ENCODE data around the gene VWA1.
A peak's percentile ranks its signal among the peaks of the same experiment; 100 is the strongest.
"Not testable (repeated sequence)": the region's sequence is repeated elsewhere in the genome, so short reads cannot be mapped to it uniquely, and the experiment has no call there.

Gene VWA1

GRCh38 chr1:1424707-1425106 is 10.8 kb upstream of the VWA1 start:
- DNase-seq = no peak

GRCh38 chr1:1425426-1425752 is 10.1 kb upstream of the VWA1 start:
- no peak for DNase-seq

- DNase-seq = peak; percentile 31
Measured at GRCh38 chr1:1425753-1426495, 9.6 kb upstream of the VWA1 start.

GRCh38 chr1:1426496-1427105 is 8.9 kb upstream of the VWA1 start:
- peak; percentile 62 for DNase-seq

- peak; percentile 50 for DNase-seq
Measured at GRCh38 chr1:1427106-1427819, 8.2 kb upstream of the VWA1 start.

GRCh38 chr1:1427820-1428148 is 7.7 kb upstream of the VWA1 start:
- DNase-seq = no peak

GRCh38 chr1:1428174-1428573 is 7.3 kb upstream of the VWA1 start:
- DNase-seq = no peak

- not testable (repeated sequence) for DNase-seq
Measured at GRCh38 chr1:1428967-1429366, 6.5 kb upstream of the VWA1 start.

GRCh38 chr1:1429671-1430073 is 5.8 kb upstream of the VWA1 start:
- no peak for DNase-seq

GRCh38 chr1:1430114-1430982 is 5.1 kb upstream of the VWA1 start:
- peak; percentile 82 for DNase-seq

- DNase-seq = peak; percentile 44
Measured at GRCh38 chr1:1430992-1431844, 4.3 kb upstream of the VWA1 start.

GRCh38 chr1:1431845-1432273 is 3.6 kb upstream of the VWA1 start:
- DNase-seq = no peak

GRCh38 chr1:1432274-1432950 is 3.1 kb upstream of the VWA1 start:
- peak; percentile 65 for DNase-seq

GRCh38 chr1:1432951-1433803 is 2.3 kb upstream of the VWA1 start:
- peak; percentile 85 for DNase-seq

- DNase-seq = no peak
Measured at GRCh38 chr1:1433804-1434130, 1.7 kb upstream of the VWA1 start.

- DNase-seq = no peak
Measured at GRCh38 chr1:1434131-1434823, 1.2 kb upstream of the VWA1 start.

- DNase-seq = no peak
Measured at GRCh38 chr1:1434824-1435105, 725 bp upstream of the VWA1 start.

GRCh38 chr1:1435911-1436629 is 580 bp downstream of the VWA1 start:
- DNase-seq = no peak

GRCh38 chr1:1436630-1437032 is 1.1 kb downstream of the VWA1 start:
- no peak for DNase-seq
